C4-2B (cell line): ENCODE data around the gene LRIT1.

Source experiments
- ZFX ChIP-seq: fragments of 450-650 bp; IDR thresholded peaks from 2 replicates; pipeline ENCODE4 v1.6.1; 2017
- TF ChIP-seq, protein P1 (sequence below): fragments of 450-650 bp; conservative IDR thresholded peaks from 2 replicates; pipeline ENCODE4 v1.5.1; 2017; ENCODE audit warnings: mild to moderate bottlenecking

DNA sequence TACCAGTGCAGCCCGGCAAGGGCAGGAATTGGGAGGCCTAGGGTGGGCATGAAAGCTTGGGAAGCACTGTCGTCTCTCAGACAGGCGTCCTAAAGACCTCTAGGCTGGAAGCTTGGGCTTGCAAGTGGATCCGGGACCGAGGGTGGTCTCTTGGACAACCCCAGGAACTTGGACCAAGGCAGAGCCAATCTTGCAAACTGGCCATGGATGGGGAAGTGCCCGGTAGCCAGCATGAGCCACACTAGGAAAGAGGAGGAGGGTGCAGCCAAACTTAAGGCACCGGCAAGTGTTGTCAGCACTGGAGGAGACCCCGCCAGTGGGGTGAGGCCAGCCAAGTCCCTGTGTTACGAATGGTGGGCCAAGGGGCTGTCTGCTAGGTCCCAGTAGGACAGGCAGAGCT is 24.5 kb downstream of the LRIT1 start:
- TF ChIP-seq, protein P1, sequence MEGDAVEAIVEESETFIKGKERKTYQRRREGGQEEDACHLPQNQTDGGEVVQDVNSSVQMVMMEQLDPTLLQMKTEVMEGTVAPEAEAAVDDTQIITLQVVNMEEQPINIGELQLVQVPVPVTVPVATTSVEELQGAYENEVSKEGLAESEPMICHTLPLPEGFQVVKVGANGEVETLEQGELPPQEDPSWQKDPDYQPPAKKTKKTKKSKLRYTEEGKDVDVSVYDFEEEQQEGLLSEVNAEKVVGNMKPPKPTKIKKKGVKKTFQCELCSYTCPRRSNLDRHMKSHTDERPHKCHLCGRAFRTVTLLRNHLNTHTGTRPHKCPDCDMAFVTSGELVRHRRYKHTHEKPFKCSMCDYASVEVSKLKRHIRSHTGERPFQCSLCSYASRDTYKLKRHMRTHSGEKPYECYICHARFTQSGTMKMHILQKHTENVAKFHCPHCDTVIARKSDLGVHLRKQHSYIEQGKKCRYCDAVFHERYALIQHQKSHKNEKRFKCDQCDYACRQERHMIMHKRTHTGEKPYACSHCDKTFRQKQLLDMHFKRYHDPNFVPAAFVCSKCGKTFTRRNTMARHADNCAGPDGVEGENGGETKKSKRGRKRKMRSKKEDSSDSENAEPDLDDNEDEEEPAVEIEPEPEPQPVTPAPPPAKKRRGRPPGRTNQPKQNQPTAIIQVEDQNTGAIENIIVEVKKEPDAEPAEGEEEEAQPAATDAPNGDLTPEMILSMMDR: no peak
- no peak for TF ChIP-seq ZFX
